Measurements from ENCODE around the gene HLF. TPM values are rescaled to one million over a fixed set of nuclear protein-coding genes. Genes with fewer than 3 reads are reported as not detected.

HLF gene
- total RNA-seq, 4 donors from 2014 or later: 2.5 to 10.0 (median 5.4) TPM

DNA sequence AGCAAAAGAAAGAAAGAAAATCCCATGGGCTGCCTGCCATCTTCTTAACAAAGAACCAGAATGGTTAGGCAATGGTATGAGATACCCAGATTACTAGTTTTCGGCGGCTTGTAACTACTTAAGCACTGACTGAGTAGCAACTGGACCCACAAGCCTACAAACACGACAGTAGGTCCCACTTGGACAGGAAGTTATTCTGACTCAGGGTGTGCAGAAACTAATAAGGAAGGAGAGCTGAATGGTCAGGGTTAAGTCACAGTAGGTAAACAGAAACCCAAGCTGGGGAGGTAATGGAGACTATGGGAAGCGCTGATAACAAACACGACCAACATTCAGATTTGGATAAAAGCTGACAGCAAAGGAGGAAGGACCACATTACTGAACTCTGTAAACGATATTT, 10.4 kb upstream of the HLF start:
- H3K9me3 ChIP-seq: no peaks in the 10 kb centered on the region
- H3K27me3 ChIP-seq: no peaks in the 10 kb centered on the region
- H3K36me3 ChIP-seq: no peaks in the 10 kb centered on the region
- H3K4me1 ChIP-seq: no peaks in the 10 kb centered on the region
- no peak overlapping the region for H3K27ac ChIP-seq
- no peak for DNase-seq
- no peak for TF ChIP-seq CTCF (IDR thresholded peaks at IDR 0.05)
- H3K4me3 ChIP-seq: no peak overlapping the region

DNA sequence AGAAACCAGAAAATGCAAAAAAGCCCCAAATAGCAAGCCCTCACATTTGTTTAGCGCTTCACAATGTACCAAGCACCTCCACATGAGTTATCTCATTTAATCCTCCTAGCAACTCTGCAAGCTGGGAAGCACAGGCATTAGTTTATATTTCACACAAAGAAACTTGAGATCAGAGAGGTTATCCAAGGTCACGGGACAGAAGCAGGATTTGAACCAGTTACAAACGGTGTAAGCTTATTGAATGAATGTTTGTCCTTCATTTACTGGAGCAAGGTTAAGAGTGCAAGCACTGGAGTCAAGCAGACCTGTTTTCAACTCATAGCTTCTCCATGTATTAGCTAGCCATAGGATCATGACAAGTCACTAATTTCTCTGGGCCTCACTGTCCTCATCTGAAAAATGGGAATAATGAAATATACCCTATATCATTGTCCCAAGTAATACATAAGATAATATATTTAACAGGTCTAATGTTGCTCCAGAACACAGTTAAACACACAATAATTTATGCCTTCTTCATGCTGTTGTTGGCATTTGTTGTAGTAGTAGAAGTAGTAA, 6.1 kb upstream of the HLF start:
- DNase-seq: no peak
- Histone ChIP-seq H3K9me3 (no peaks in the 10 kb centered on the region), H3K36me3 (no peaks in the 10 kb centered on the region), H3K27ac (no peak overlapping the region), H3K4me3 (no peak overlapping the region), H3K4me1 (peaks cover 0 to 4% (median 0%) of the 10 kb centered on the region in 4 donors), H3K27me3 (no peaks in the 10 kb centered on the region)
- no peak for TF ChIP-seq CTCF (IDR thresholded peaks at IDR 0.05)
- no peak for TF ChIP-seq POLR2A (IDR thresholded peaks at IDR 0.05)

DNA sequence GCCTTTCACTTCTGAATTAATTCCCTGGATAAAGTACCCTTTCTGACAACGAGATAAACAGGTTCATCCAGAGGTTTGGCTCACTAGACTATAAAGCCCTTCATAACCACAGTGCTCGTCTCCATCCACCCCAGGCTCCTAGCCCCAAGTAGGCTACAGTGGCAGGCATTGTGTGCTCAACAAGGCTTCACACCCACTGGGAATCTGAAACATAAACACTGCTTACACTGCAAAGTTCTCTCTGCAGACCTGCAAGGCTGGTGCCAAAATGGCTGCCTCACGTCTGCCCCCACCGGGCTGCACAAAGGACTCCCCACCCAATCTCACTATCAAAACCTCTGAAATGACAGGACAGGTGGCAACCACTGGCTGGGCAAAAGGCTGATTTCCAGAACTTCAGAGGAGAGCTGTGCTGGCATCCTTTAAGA, 5.1 kb upstream of the HLF start:
- H3K9me3 ChIP-seq: no peaks in the 10 kb centered on the region
- H3K4me1 ChIP-seq: peaks cover 0 to 10% (median 0%) of the 10 kb centered on the region in 4 donors
- H3K27me3 ChIP-seq: no peaks in the 10 kb centered on the region
- no peaks in the 10 kb centered on the region for H3K36me3 ChIP-seq
- TF ChIP-seq CTCF (IDR thresholded peaks at IDR 0.05): no peak
- no peak for TF ChIP-seq POLR2A (IDR thresholded peaks at IDR 0.05)
- no peak for DNase-seq
- H3K27ac ChIP-seq: no peak overlapping the region
- no peak overlapping the region for H3K4me3 ChIP-seq

DNA sequence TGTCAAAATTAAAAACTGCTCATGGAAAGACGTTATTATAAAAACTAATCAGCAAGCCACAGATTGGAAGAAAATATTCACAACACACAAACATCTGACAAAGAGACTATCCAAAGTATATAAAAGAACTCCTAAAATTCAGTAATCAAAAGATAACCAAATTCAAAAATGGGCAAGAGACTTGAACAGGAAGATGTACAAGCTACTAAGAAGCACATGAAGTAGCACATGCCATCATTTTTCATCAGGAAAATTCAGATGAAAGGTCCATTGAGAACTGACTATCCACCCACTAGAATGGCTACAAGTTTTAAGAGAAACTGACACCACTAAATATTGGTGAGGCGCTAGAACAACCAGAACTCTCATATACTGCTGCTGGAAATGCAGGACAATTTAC, 3.4 kb upstream of the HLF start:
- no peak overlapping the region for H3K27ac ChIP-seq
- no peaks in the 10 kb centered on the region for H3K9me3 ChIP-seq
- no peak overlapping the region for H3K4me3 ChIP-seq
- DNase-seq: no peak
- H3K4me1 ChIP-seq: peaks cover 0 to 15% (median 0%) of the 10 kb centered on the region in 4 donors
- H3K27me3 ChIP-seq: no peaks in the 10 kb centered on the region
- TF ChIP-seq POLR2A (IDR thresholded peaks at IDR 0.05) (no peak), CTCF (IDR thresholded peaks at IDR 0.05) (no peak)
- H3K36me3 ChIP-seq: no peaks in the 10 kb centered on the region

DNA sequence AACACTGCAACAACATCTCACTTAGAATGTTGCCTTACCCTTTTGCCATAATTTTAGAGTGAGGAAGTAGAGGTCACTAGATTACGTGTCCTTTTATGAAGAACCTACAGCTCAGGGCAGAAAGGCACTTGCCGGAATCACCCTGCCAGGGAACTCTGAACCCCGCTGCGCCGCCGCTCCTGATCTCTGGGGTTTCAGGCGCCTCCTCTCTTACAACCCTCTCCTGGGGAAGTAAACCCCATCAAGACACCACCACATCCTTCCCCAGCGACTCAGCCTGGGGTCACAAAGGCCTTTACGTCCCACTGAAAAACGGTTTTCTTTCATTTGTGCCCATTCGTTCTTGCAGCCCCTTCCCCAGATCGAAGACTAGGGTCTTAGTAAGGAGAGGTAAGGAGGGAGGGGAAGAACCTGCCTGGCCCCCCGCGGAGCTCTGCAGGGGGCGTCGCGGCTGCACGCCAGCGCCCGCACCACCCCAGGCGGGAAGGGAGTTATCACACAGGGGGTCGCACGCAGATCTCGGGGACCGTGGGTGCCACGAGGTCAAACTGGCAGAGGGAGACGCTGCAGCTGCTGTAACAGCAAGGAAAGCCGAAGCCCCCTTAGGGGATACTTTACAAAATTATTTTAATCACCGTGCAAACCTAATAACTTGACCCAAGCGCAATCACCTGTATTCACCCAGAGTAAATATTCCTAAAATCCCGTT, 1.0 kb upstream of the HLF start:
- Histone ChIP-seq H3K4me3 (peak overlapping the region; percentile 8 to 67 (median 38)), H3K27ac (no peak overlapping the region), H3K36me3 (no peaks in the 10 kb centered on the region), H3K27me3 (no peaks in the 10 kb centered on the region), H3K4me1 (peaks cover 0 to 19% (median 0%) of the 10 kb centered on the region in 4 donors), H3K9me3 (no peaks in the 10 kb centered on the region)
- TF ChIP-seq CTCF (IDR thresholded peaks at IDR 0.05) (no peak), POLR2A (IDR thresholded peaks at IDR 0.05) (no peak)
- DNase-seq: peak in 2 of 3 donors; percentile 54 to 61

Data from Peyer's patch (tissue), 4 donors.